Activated CD4-positive, alpha-beta T cell treated with anti-CD3 and anti-CD28 coated beads, Interleukin-2, amount 50 U/mL, for 4 hours (primary cell): Measurements from ENCODE around the gene FHDC1.

ENCODE experiments used
- DNase-seq, 2 experiments: peaks; one replicate each; pipeline ENCODE4 v3.0.0-alpha.2; 2020

FHDC1 gene

GRCh38 chr4:152961014-152961772 is 25.1 kb downstream of the FHDC1 start:
- DNase-seq: no peak

DNA sequence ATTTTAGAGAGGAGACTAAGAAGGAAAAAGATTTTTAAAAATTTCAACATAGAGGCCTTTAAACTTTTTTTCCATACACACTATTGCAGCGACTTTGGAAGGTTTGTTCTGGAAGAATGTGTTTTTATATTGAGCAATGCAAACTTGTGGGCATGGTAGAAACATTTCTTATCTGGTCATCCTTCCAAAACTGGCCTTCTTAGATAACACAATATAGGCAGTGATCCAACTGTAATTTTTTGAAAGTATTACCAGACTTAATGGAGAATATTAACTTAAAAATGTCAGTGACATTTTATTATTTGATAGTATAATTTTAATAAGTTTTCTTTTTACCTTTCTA is 25.6 kb downstream of the FHDC1 start:
- DNase-seq: no peak

DNA sequence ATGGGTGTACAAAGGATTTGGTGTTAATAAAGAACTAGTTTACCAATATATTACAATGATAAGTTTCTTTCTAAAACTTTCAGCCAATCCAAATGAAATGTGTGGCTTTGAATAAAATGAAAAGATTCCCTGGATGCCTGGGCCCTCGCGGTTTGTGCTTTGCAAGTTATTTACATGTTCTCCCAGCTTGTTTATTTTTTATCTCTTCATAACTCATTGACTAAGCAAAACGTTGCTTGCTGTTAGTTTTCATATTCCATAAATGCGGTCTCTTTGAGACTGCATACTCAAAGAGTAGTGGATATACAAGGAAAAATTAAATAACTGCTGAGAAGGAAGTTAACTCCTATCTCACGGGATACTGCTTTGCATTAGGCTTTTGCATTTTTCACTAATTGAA is 26.0 kb downstream of the FHDC1 start:
- DNase-seq: no peak

DNA sequence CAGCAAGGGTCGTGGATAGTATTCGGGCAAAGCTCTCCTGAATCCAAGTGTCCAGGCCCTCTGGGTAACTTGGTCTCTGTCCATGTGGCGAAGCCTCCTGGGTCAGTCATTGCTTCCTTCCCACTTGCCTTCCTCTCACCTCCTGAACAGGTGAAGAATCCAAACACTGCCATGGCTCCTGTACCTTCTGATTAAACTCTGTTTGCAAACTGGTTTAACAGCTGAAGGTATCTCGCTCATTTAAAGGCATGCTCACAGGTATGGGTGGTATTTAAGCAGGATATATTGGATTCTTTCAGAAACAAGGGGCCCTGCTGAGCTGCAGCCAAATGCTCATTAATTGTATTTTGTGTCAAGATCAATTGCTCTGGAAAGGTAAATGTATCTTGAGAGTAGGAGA is 28.2 kb downstream of the FHDC1 start:
- DNase-seq: no peak

DNA sequence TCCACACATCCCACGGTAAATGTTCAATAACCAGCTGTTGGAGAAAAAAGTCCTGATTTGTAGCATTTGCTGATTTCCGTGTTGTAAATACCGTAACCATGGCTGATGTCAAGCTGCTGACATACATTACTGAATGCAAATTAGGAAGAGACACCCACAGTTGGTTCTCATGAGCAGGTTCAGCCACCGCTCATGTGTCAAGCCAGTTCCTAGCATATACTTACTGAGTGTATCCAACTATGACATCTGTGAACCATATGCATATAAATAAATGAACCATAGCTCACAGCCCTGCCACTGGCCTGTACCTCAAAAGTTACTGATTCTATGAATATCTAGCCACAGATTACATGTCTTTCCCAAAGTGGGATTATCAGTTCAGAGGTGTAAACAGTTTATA is 29.5 kb downstream of the FHDC1 start:
- DNase-seq: no peak

- no peak for DNase-seq
Observed at GRCh38 chr4:152967907-152968306, 31.8 kb downstream of the FHDC1 start.

DNA sequence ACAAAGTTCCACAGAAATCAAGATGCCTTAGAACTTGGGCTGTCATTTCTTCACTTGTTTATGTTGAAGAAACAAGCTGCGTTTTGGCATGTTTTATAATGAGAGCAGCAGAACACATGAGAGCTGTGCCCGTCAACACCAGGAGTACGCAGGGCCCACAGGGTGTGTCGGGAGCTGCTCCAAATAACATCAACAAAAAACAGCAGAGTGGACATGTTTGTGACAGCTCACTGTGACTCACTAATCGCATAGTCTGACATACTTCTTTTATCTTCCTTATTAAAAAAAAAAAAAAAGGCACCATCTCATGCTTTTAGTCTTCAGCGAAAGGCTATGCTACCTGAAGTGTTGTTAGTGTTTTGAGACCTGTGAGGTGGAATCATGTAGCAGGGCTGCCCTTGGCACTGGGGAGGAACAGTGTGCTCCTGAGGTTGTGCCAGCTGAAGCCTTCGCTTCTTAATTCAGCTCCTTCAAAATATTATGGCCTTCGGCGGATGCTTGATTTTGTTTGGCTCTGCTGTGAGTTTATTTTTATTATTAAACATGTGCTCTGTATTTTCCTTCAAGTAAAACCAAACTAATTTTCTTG is 32.8 kb downstream of the FHDC1 start:
- DNase-seq: no peak

GRCh38 chr4:152970102-152970820 is 34.1 kb downstream of the FHDC1 start:
- no peak for DNase-seq

- no peak for DNase-seq
Observed at GRCh38 chr4:152971053-152971452, 34.9 kb downstream of the FHDC1 start.

DNA sequence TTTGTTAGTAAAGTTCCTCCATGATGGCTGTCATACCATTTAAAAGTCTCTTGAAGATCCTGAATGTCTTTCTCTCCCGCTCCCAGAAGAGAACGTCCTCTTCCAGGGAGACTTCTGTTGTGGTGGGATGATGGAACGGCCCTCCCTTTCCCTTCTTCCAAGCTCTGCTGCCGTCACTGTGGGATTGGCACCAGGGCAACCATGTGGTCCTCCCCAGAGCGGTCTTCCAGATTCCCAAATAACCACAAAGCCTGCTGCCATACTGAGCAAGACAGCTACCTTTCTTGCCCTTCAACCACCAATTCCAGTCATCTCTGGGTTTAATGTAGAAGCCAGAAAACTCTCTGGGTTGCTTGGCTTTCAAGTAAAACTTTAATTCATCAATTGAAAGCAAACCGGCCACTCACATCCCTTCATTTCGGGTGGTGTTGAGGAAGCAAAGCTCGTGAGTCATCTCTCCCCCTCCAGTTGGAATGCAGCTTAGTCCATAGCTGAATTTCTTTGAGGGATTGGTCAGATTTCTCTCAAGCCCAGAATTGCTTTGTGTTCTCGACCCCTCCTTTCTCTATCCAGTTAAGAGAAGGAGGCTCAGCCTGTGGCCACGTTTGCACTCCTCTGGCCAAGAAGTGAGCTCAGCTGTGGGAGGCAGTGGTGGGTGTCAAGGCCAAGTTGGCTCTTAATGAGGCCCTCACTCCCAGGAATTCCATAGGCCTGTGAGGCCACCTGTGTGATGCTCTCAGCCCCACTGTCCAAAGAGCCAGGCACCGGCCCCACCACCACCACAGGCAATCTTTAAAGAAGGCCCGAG is 36.9 kb downstream of the FHDC1 start:
- DNase-seq: no peak

DNA sequence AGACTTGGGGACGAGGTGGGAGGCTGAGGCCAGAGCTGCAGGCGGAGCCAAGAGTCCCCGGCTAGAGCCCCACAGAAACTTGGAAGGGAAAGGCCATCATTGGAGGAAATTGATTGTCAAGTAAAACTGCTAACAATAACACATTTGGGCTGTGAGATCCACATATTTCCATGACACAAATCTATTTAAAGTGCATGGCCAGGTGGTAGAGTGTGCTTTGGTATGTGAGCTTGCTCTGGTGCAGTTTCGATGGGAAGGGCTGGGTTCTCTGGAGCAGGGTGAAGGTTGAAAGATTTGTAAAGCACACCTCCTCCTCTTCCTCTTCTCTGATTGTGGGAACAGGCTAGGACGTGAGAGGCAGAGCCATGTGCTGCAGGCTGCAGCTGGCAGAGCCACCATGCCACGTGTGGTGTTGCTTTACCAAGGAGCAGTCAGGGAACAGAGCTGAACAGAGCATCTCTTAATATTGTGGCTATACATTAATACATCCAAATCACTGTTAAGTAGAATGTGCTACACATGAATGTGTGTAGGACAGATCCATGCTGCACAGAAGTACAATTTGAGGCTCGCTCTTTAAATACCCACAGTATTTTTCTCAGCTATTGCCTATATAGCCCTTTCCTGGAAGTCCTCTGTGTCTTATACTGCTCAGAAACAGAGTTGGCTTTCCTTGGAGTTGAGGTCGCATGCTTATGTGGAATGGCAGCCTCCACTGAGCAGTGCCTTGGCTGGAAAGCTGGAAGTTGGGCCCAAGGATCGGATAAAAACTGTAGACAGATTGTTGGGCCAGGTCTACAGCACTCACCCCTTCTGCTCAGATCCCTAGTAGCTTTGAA is 37.7 kb downstream of the FHDC1 start:
- DNase-seq: no peak

GRCh38 chr4:152974468-152975379 is 38.6 kb downstream of the FHDC1 start:
- no peak for DNase-seq

GRCh38 chr4:152975380-152976211 is 39.5 kb downstream of the FHDC1 start:
- no peak for DNase-seq

DNA sequence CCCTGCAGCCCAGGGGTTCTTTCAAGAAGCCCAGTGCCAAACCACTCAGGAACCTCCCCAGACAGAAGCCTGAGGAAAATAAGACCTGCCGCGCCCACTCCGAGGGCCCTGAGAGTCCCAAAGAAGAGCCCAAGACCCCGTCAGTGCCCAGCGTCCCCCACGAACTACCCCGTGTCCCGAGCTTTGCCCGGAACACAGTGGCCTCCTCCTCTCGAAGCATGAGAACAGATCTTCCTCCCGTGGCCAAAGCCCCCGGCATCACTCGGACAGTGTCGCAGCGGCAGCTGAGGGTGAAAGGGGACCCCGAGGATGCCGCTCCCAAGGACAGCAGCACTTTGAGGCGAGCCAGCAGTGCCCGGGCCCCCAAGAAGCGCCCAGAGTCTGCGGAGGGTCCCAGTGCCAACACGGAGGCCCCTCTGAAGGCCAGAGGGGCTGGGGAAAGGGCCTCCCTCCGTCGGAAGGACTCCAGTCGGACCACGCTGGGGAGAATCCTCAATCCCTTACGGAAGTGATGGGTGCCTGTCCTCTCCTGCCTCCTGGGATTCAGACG is 40.2 kb downstream of the FHDC1 start:
- DNase-seq: no peak

DNA sequence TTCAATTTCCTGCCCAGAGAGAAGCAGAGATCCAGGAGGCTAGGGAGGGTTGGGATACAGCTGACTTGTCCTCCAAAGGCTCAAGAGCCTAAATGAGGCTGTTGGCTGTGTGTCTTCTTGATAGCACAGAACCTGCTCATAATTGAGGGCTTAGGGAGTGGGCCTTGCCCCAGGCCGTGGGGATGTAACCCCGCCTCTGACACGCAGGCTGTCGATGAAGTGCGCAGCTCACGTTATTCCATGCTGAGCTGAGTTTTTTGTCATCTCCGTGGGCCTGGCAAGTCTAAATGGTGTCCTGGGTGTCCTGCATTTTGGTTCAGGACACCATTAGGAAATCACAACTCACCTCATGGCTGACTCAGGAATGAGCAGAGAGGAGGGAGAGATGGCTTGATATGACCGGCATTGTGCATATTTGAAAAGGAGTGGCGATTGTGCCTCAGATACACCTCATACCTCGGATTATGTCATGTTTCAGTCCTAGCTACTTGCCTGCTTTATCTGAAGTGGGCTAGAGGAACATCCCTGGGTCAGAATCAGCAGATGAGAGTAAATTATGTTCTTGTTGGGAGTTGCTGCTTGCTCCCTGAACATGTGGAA is 43.7 kb downstream of the FHDC1 start:
- no peak for DNase-seq

DNA sequence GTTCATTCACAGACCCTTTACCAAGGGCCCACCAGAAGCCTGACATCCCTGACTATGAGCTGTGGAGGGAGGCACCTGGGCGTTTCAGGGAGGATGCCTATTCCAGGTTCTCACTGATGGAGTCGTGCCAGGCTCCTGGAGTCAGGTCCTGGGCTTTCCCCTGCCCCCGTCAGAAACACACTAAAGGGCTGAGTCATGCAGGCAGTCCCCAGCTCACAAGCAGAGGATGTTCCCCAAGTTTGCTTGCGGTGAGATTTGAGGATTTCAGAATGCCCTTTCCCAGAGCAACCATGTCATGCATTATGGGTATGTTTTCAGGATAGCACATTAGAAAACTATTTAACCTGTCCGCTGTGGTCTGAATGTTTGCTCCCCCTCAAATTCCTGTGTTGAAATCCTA is 45.2 kb downstream of the FHDC1 start:
- DNase-seq: no peak

DNA sequence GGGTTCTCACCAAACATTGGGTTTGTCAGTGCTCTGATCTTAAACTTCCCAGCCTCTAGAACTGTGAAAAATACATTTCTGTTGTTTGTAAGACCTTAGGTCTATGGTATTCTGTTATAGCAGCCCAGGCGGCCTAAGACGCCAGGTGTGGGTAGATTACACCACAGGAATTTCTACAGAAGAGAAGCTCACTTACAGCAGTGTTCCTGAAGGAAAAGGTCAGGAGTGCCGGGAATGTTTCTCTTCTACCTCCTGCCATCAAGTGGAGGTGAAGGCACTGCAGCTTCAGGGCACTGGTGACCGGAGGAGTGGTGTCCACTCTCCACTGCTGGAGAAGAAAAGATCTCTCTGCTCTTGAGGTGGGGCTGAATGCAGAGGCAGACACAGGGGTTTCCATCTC is 45.7 kb downstream of the FHDC1 start:
- DNase-seq: no peak

- DNase-seq: no peak
Observed at GRCh38 chr4:152983221-152983620, 47.1 kb downstream of the FHDC1 start.

DNA sequence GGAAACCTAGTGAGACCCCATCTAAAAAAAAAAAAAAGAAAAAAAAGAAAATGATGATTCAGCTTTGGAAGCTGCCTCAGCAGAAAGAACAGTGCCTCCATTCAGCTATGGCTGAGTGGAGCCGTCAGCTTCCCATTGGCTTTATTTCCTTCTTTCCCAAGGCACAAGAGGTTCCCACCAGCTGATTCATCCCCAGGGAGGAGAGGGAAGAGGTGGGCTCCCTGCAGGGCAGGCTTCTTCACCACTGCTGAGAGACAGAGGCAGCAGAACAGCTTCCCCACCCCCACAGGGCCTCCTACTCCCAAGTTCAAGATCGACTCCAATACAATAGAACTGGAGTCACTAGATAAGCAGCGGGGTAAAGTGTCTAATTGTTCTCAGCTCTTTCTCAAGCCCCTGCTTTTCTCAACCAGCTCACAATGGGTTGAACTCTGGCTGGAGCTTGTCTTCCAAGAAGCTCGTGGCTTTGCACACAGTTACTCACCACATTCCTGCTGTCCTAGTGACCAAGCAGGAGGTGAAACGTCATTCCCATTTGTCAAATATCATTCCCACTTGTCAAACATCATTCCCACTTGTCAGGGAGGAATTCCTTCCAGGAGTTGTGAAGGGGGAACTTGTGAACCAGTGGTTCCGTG is 47.8 kb downstream of the FHDC1 start:
- no peak for DNase-seq
